ENCODE data around the gene SFRP5.

Gene SFRP5

GRCh38 chr10:97796651-97797050, 24.9 kb upstream of the SFRP5 start:
- TF ChIP-seq, protein P1, sequence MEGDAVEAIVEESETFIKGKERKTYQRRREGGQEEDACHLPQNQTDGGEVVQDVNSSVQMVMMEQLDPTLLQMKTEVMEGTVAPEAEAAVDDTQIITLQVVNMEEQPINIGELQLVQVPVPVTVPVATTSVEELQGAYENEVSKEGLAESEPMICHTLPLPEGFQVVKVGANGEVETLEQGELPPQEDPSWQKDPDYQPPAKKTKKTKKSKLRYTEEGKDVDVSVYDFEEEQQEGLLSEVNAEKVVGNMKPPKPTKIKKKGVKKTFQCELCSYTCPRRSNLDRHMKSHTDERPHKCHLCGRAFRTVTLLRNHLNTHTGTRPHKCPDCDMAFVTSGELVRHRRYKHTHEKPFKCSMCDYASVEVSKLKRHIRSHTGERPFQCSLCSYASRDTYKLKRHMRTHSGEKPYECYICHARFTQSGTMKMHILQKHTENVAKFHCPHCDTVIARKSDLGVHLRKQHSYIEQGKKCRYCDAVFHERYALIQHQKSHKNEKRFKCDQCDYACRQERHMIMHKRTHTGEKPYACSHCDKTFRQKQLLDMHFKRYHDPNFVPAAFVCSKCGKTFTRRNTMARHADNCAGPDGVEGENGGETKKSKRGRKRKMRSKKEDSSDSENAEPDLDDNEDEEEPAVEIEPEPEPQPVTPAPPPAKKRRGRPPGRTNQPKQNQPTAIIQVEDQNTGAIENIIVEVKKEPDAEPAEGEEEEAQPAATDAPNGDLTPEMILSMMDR (IDR thresholded peaks at IDR 0.05; ENCODE audit: low read depth, low read length), result no peak
- H3K4me3 ChIP-seq (ENCODE audit: low read depth, low read length), result no peak overlapping the region

DNA sequence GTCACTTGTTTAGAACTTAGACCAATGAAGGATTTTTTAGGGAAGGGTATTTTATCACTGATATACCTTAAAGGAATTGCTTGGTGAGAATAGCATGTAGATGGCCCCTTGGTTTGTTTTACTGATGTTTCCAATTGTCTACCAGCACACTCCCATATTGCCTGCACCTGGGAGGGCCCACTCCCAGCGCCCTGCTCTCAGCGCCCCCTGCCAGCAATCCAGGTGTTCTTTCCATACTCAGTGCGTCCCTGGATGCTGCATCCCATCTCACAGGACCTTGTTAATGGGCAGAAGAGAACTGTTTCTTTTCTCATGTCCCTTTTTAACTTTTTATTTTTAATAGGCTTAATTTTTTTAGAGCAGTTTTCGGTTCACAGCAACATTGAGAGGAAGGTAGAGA, 24.1 kb upstream of the SFRP5 start:
- H3K4me3 ChIP-seq (ENCODE audit: low read depth, low read length), result no peak overlapping the region
- TF ChIP-seq, protein P1 (IDR thresholded peaks at IDR 0.05; ENCODE audit: low read depth, low read length), result no peak

GRCh38 chr10:97791824-97792721, 20.3 kb upstream of the SFRP5 start:
- no peak overlapping the region for H3K4me3 ChIP-seq (ENCODE audit: low read depth, low read length)
- TF ChIP-seq, protein P1 (IDR thresholded peaks at IDR 0.05; ENCODE audit: low read depth, low read length), result peak; percentile 90

- TF ChIP-seq, protein P1 (IDR thresholded peaks at IDR 0.05; ENCODE audit: low read depth, low read length), result no peak
- no peak overlapping the region for H3K4me3 ChIP-seq (ENCODE audit: low read depth, low read length)
Measured at GRCh38 chr10:97789770-97790397, 18.1 kb upstream of the SFRP5 start.

GRCh38 chr10:97788552-97789442, 17.0 kb upstream of the SFRP5 start:
- TF ChIP-seq, protein P1 (IDR thresholded peaks at IDR 0.05; ENCODE audit: low read depth, low read length), result no peak
- H3K4me3 ChIP-seq (ENCODE audit: low read depth, low read length), result no peak overlapping the region

DNA sequence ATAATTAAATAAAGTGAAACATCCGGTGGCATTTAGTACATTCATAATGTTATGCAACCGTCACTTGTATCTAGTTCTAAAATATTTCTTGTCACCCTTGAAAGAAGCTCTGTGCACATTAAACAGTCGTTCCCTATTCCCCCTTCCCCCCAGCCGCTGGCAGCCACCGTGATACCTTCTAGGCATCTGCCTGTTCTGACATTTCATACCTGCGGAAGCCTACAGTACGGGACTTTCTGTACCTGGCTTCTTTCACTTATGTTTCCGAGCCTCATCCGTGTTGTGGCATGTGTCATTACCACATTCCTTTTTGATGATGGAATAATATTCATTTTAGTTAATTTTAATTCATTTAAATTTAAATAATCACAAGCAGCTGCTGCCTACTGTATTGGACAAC, 13.9 kb upstream of the SFRP5 start:
- TF ChIP-seq, protein P1 (IDR thresholded peaks at IDR 0.05; ENCODE audit: low read depth, low read length), result no peak
- H3K4me3 ChIP-seq (ENCODE audit: low read depth, low read length), result no peak overlapping the region

All from WI38 (cell line).